NCI-H82 treated with DMSO at 0.1 percent for 48 hours (cell line): ENCODE results near the gene PGBD1.
"Not testable (repeated sequence)": the region's sequence is repeated elsewhere in the genome, so short reads cannot be mapped to it uniquely, and the experiment has no call there.

ENCODE experiments used
- DNase-seq: peaks from one replicate; lab custom pipeline; 2025; ENCODE audit not compliant: unreplicated experiment; lab: John Stamatoyannopoulos, UW

The PGBD1 gene

GRCh38 chr6:28266962-28267694, 14.2 kb upstream of the PGBD1 start, which contains the start of gene ZSCAN26:
ZSCAN26 (plus strand) TSS chr6:28267143; CDS start chr6:28271920, 4,777 bp downstream.
- peak; percentile 67 for DNase-seq

DNA sequence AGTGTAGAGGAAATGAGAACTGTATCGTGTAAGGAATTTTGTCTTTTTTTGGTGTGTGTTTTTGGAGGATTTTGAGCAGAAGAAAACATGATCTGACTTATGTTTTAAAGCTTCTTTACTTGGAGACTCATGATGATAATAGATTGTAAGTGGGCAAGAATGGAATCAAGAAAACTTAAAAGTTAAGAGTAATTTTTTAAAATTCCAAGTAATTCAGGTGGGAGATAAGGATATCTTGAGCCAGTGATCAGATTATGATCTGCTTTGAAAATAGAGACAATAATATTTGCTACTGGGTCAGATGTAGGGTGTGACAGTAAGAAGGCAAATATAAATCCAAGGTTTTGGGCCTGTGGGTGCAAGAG, 13.7 kb upstream of the PGBD1 start:
- DNase-seq: no peak

DNA sequence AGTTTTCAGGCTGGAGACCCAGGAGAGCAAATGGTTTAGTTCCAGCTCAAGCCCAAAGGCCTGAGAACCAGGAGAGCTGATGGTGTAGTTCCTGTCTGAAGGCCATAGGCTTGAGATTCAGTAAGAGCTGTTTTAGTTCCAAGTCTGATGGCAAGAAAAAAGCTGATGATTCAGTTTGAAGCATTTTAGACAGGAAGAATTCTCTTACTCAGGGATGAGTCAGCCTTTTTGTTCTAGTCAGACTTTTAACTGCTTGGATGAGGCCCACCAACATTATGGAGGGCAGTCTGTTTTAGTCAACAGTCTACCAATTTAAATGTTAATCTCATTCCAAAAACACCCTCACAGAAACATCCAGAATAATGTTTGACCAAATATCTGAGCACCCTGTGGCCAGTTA, 11.9 kb upstream of the PGBD1 start:
- DNase-seq: no peak

DNA sequence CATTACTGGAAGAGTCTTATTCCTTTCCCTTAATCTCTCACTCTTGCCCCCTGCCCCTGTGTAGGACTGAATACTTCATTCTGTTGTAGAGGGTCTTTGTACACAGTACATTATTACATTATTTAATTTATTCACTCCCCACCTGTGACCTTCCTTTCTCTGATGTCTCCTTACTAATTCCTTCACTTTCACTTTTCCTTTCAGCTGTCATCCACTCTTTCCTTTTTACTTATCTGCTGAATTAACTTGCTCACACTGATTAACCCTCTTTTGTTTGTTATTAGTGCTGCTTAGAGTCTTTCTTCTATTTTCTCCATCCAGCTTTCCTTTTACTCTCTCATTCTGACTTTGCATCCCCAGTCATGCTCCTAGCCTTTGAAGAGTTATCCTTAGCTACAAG, 6.5 kb upstream of the PGBD1 start:
- no peak for DNase-seq

- DNase-seq: no peak
Measured at GRCh38 chr6:28277746-28278145, 3.6 kb upstream of the PGBD1 start.

- no peak for DNase-seq
Measured at GRCh38 chr6:28280595-28281287, 631 bp upstream of the PGBD1 start.

- no peak for DNase-seq
Measured at GRCh38 chr6:28282926-28283325, 1.6 kb downstream of the PGBD1 start.

DNA sequence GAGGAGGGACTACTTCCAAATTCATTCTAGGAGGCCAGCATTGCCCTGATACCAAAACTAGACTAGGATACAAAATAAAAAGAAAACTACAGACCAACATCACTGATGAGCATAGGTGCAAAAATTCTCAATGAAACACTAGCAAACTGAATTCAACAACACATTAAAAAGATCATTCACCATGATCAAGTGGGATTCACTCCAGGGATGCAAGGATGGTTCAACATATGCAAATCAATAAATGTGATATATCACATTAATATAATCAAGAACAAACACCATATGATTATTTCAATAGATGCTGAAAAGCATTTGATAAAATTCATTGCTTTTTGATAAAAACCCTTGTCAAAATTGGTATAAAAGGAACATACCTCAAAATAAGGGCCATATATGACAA, 10.2 kb downstream of the PGBD1 start:
- no peak for DNase-seq

DNA sequence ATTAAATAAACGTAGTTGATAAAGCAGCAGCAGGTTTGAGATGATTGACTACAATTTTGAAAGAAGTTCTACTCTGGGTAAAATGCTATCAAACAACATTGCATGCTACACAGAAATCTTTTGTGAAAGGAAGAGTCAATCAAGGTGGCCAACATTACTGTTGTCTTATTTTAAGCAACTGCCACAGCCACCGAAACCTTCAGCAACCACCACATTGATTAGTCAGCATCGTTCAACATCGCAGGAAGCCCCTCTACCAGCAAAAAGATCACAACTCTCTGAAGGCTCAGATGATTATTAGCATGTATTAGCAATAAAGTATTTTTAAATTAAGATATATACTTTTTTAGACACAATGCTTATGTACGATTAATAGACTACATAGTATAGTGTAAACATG, 14.0 kb downstream of the PGBD1 start:
- DNase-seq: no peak

- DNase-seq: no peak
Measured at GRCh38 chr6:28296520-28297060, 15.2 kb downstream of the PGBD1 start.

- no peak for DNase-seq
Measured at GRCh38 chr6:28303570-28303969, 22.2 kb downstream of the PGBD1 start.

DNA sequence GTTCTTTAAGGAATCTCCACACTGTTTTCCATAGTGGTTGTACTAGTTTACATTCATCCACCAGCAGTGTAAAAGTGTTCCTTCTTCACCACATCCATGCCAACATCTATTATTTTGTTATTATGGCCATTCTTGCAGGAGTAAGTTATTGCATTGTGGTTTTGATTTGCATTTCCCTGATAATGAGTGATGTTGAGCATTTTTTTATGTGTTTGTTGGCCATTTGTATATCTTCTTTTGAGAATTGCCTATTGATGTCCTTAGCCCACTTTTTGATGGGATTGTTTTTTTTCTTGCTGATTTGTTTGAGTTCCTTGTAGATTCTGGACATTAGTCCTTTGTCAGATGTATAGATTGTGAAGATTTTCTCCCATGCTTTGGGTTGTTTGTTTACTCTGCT, 25.0 kb downstream of the PGBD1 start:
- DNase-seq: not testable (repeated sequence)

- peak; percentile 82 for DNase-seq
Measured at GRCh38 chr6:28311139-28311823, 29.9 kb downstream of the PGBD1 start.

DNA sequence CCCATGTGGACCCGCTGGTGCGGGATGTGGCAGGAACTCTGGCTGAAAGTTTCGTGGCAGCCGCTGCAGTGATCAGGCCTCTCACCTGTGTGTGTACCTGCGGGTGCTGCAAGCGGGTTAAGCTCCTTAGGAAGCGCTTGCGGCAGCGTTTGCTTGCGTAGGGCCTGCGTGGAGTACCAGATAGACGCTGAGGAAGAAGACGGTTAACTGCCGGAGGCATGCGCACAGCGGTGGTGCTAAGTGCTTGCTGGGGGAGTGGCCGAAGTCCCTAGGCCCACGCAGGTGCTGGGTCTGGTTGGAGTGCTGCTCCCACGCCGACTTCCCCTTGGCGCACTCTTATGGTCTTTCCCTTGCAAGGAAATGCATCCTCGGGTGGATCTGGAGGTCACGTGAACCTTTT, 31.6 kb downstream of the PGBD1 start:
- no peak for DNase-seq

DNA sequence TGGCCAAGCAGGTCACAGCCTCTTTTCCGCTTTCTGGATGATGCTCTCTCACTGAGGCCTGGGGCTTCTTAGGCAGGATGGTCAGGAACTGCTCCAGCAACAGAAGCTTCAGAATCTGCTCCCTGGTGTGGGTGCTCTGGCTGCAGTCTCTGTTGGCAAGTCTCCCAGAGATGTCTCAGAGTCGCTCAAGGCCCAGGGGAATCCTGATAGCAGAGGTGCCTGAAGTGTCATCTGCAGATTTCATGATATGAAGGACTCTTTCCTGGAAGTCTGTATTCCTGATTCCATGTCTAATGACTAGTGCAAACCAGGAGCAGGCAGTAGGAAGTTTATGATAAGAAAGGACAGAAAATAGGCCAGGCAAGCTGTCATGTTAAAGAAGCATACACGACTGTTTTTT, 34.3 kb downstream of the PGBD1 start:
- no peak for DNase-seq

DNA sequence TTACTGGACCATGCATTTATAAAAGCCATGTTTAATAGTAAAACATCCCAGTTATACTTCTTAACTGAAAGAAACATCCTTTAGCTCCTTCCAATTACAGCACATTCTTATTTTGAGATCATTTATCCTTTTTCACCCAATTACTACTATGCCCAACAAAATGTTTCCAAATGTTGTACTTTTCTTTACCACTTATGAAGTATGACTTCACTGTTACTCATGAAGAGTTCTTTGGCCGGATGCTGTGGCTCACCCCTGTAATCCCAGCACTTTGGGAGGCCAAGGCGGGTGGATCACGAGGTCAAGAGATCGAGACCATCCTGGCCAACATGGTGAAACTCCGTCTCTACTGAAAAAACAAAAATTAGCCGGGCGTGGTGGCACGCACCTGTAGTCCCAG, 36.5 kb downstream of the PGBD1 start:
- DNase-seq: not testable (repeated sequence)

DNA sequence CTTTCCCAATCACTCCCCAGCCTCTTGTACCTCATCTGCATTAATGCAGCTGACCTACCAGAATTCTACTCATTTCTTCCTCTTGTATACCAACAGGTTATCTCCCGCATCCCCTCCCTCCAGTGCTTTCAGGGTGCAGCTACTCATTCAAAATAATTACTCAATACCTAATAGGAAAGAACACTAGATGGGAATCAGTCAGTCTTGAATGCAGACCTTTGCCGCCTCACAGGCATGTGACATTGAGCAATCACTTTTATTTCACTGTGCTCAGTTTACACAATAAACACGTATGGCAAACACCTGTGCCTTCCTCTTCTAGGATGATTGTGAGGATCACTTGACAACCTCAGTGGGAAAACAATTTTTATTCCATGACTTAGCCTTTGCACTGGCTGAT, 41.3 kb downstream of the PGBD1 start:
- DNase-seq: no peak

DNA sequence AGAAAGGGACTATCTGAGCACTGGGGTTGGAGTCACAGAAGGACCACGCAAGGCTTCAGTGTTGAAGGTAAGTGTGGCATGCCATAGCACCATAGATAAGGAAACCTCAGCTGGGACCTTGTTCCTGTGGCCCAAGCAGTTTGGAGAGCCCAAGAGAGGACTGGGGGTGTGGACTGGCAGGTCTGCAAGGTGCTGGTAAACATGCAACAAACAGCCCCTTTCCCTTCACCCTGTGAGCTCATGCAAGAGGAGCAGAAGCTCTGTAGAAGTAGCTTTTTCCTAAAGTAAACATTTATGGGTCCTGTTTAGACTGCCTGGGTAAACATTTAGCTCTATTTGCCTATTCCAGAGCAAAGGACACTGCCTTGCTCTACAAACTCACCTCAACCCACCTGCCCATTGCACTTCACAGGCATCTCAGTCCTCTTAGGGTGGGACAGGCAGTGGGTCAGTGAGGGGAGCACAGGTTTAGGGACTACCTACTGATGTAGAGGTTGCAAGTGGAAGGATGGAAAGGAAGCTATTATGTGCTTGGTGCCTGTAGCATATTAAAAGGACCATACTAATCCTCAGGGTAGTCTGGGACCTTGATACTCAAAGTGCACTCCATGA, 42.5 kb downstream of the PGBD1 start:
- no peak for DNase-seq

DNA sequence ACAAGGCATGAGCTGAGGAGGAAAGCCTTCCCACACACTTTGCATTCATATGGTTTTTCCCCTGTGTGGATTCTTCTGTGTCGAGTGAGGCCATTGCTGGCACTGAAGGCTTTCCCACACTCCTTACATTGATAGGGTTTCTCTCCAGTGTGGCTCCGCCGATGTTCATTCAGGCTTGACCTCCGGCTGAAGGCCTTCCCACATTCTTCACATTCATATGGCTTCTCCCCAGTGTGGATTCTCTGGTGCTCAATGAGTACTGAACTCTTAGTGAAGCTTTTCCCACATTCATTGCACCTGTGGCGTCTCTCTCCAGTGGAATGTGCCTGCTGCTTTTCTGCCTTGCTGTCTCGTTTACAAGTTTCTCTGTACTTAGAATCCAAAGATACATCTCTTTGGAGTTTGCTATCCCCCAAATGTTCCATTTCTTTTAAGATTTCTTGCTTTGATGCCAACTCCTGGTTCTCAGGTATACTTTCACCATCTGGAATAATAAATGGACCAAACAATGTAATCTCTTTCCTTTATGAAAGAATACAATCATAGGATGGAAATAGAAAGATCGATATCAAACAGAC, 45.1 kb downstream of the PGBD1 start:
- DNase-seq: no peak

- no peak for DNase-seq
Measured at GRCh38 chr6:28330041-28330440, 48.7 kb downstream of the PGBD1 start.

- DNase-seq: no peak
Measured at GRCh38 chr6:28333047-28333446, 51.7 kb downstream of the PGBD1 start.
